Measurements from ENCODE around the gene EXOSC7. TPM values are rescaled to one million over a fixed set of nuclear protein-coding genes. Genes with fewer than 3 reads are reported as not detected.

Gene EXOSC7
- total and polyA plus RNA-seq, 2 donors (not counting 1 experiment from before 2014, with no cell fraction given), result 25.5 to 40.0 TPM

- Mint-ChIP-seq H3K27ac (no peak overlapping the region), H3K4me1 (no peaks in the 10 kb centered on the region), H3K27me3 (peaks cover 24% of the 10 kb centered on the region), H3K4me3 (no peak overlapping the region), H3K9me3 (ENCODE audit: insufficient read depth) (no peaks in the 10 kb centered on the region)
- WGBS (ENCODE audit: insufficient coverage), result no CpG with 5 or more reads among the region's 2 CpGs
- no peak overlapping the region for H3K4me3 ChIP-seq (ENCODE audit: control extremely low read depth in 1 of 5, extremely low read depth in 1 of 5, insufficient read depth in 1 of 5, low read depth in 2 of 5, low read length in 4 of 5)
- no peak overlapping the region for H3K4me2 ChIP-seq (replicated peaks; ENCODE audit: low read depth, low read length, poor library complexity, severe bottlenecking)
- H3K4me1 ChIP-seq (ENCODE audit: control insufficient read depth in 2 of 2, insufficient read depth in 2 of 2, low read length in 2 of 2), result no peaks in the 10 kb centered on the region
- H3K79me2 ChIP-seq (ENCODE audit: control insufficient read depth, insufficient read depth, low read length), result no peaks in the 10 kb centered on the region
- no peaks in the 10 kb centered on the region for H4K20me1 ChIP-seq (ENCODE audit: control insufficient read depth, insufficient read depth, low read length, poor library complexity, severe bottlenecking)
- ChIA-PET CTCF (no interaction called here), POLR2A (no interaction called here)
- no peaks in the 10 kb centered on the region for H3K36me3 ChIP-seq (replicated peaks in 1 of 2; ENCODE audit: control extremely low read depth in 1 of 2, control insufficient read depth in 1 of 2, extremely low read depth in 1 of 2, insufficient read depth in 2 of 2, low read length in 1 of 2)
- no peak overlapping the region for H3K27ac ChIP-seq (ENCODE audit: low read length in 2 of 2)
- no peak for DNase-seq
- no peaks in the 10 kb centered on the region for H3K9me3 ChIP-seq (ENCODE audit: control extremely low read depth in 1 of 3, control insufficient read depth in 2 of 3, insufficient read depth in 1 of 3, low read length in 2 of 3)
- H3K9ac ChIP-seq (ENCODE audit: low read length), result no peak overlapping the region
- TF ChIP-seq CTCF (IDR thresholded peaks at IDR 0.05) (no peak), EZH2 (IDR thresholded peaks at IDR 0.05; ENCODE audit: borderline replicate concordance, insufficient read depth, low read depth, low read length, poor library complexity, severe bottlenecking) (no peak)
- H3K27me3 ChIP-seq (replicated peaks in 1 of 4; ENCODE audit: control extremely low read depth in 1 of 4, control insufficient read depth in 3 of 4, insufficient read depth in 4 of 4, low read length in 3 of 4), result peaks cover 0 to 4% (median 0%) of the 10 kb centered on the region in 4 experiments
- H2AFZ ChIP-seq (ENCODE audit: insufficient read depth, low read depth, low read length, poor library complexity, severe bottlenecking), result no peak overlapping the region
- intact Hi-C loops (cut with micrococcal nuclease), result no loop called here
- ATAC-seq (ENCODE audit: low read depth), result no peak
Observed at GRCh38 chr3:45059132-45059531, 83.1 kb downstream of the EXOSC7 start.

GRCh38 chr3:45060165-45060892 lies 84.3 kb downstream of the EXOSC7 start:
- Mint-ChIP-seq H3K9me3 (ENCODE audit: insufficient read depth) (no peaks in the 10 kb centered on the region), H3K27ac (no peak overlapping the region), H3K4me1 (peaks cover 5% of the 10 kb centered on the region), H3K27me3 (peaks cover 24% of the 10 kb centered on the region), H3K4me3 (no peak overlapping the region)
- H2AFZ ChIP-seq (ENCODE audit: insufficient read depth, low read depth, low read length, poor library complexity, severe bottlenecking), result no peak overlapping the region
- no peaks in the 10 kb centered on the region for H3K79me2 ChIP-seq (ENCODE audit: control insufficient read depth, insufficient read depth, low read length)
- no peak overlapping the region for H3K4me2 ChIP-seq (replicated peaks; ENCODE audit: low read depth, low read length, poor library complexity, severe bottlenecking)
- no peaks in the 10 kb centered on the region for H4K20me1 ChIP-seq (ENCODE audit: control insufficient read depth, insufficient read depth, low read length, poor library complexity, severe bottlenecking)
- WGBS (ENCODE audit: insufficient coverage), result 90% methylated on average over 2 of the region's 4 CpGs
- no peak overlapping the region for H3K27ac ChIP-seq (ENCODE audit: low read length in 2 of 2)
- TF ChIP-seq CTCF (IDR thresholded peaks at IDR 0.05) (no peak), EZH2 (IDR thresholded peaks at IDR 0.05; ENCODE audit: borderline replicate concordance, insufficient read depth, low read depth, low read length, poor library complexity, severe bottlenecking) (no peak)
- CTCF ChIA-PET, result no interaction called here
- no peak for DNase-seq
- H3K36me3 ChIP-seq (replicated peaks in 1 of 2; ENCODE audit: control extremely low read depth in 1 of 2, control insufficient read depth in 1 of 2, extremely low read depth in 1 of 2, insufficient read depth in 2 of 2, low read length in 1 of 2), result no peaks in the 10 kb centered on the region
- peaks cover 0 to 4% (median 0%) of the 10 kb centered on the region in 4 experiments for H3K27me3 ChIP-seq (replicated peaks in 1 of 4; ENCODE audit: control extremely low read depth in 1 of 4, control insufficient read depth in 3 of 4, insufficient read depth in 4 of 4, low read length in 3 of 4)
- no peak overlapping the region for H3K4me3 ChIP-seq (ENCODE audit: control extremely low read depth in 1 of 5, extremely low read depth in 1 of 5, insufficient read depth in 1 of 5, low read depth in 2 of 5, low read length in 4 of 5)
- no peak for ATAC-seq (ENCODE audit: low read depth)
- no peaks in the 10 kb centered on the region for H3K4me1 ChIP-seq (ENCODE audit: control insufficient read depth in 2 of 2, insufficient read depth in 2 of 2, low read length in 2 of 2)
- H3K9ac ChIP-seq (ENCODE audit: low read length), result no peak overlapping the region
- intact Hi-C loops (cut with micrococcal nuclease), result no loop called here
- POLR2A ChIA-PET, result no interaction called here
- H3K9me3 ChIP-seq (ENCODE audit: control extremely low read depth in 1 of 3, control insufficient read depth in 2 of 3, insufficient read depth in 1 of 3, low read length in 2 of 3), result no peaks in the 10 kb centered on the region
